GM13977 (cell line): Measurements from ENCODE around the gene SYK.
"Not testable (repeated sequence)": the region's sequence is repeated elsewhere in the genome, so short reads cannot be mapped to it uniquely, and the experiment has no call there.

Experiments
- DNase-seq: peaks from one replicate; pipeline ENCODE4 v3.0.0; 2012; ENCODE audit warnings: low spot score
- in situ Hi-C: fragments of 300-500 bp; cut with MboI; formaldehyde crosslinking; loops from one replicate; pipeline ENCODE4 v1.12.0; 2022; ENCODE audit warnings: low sequenced_read_pairs, low pct_unique_long_range_greater_than_20kb, mixed read lengths, inconsistent platforms; ENCODE audit not compliant: unreplicated experiment
- TF ChIP-seq, protein P1 (sequence below): IDR thresholded peaks from 2 replicates; pipeline ENCODE4 v1.5.1; 2012; ENCODE audit warnings: mild to moderate bottlenecking, control low read depth; ENCODE audit not compliant: insufficient read depth; ENCODE audit errors: extremely low read depth, missing control alignments

Gene SYK

DNA sequence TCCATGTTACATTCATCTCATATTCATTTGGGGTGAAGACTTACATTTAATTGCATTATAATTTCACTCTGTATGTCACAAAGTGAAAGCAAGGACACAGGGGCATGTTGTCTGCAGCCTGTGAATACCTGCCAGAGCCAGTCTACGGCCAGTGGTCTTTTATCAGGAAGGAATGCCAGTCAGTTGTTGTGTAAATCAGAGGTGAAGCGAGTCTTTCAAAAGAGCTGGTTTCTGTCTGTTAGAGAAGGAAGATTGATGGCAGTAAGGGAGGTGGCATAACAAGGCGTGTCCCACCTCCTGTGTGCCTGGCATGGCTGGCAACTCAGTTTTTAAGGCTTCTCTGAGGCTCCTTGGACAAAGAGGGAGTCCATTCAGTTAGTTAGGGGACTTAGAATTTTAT is 18.1 kb upstream of the SYK start:
- TF ChIP-seq, protein P1, sequence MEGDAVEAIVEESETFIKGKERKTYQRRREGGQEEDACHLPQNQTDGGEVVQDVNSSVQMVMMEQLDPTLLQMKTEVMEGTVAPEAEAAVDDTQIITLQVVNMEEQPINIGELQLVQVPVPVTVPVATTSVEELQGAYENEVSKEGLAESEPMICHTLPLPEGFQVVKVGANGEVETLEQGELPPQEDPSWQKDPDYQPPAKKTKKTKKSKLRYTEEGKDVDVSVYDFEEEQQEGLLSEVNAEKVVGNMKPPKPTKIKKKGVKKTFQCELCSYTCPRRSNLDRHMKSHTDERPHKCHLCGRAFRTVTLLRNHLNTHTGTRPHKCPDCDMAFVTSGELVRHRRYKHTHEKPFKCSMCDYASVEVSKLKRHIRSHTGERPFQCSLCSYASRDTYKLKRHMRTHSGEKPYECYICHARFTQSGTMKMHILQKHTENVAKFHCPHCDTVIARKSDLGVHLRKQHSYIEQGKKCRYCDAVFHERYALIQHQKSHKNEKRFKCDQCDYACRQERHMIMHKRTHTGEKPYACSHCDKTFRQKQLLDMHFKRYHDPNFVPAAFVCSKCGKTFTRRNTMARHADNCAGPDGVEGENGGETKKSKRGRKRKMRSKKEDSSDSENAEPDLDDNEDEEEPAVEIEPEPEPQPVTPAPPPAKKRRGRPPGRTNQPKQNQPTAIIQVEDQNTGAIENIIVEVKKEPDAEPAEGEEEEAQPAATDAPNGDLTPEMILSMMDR: no peak
- no peak for DNase-seq
- in situ Hi-C loops: no loop called here

DNA sequence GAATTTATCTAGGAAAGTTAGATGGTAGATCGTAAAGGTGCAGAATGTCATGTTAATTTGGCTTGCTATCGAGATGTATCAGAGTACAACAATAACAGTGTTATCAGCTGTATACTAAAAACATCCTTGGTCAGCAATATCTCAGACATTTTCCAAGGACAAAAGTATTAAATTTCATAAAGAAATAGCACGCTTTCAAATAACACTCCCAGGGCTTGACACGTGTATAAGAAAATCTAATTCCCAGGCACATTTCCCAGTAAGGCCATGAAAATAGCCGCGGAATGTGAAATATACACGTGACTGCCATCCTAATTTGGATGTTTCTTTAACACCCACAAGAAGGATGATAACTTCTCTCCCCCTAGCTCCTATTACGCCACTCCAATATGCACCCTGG is 17.7 kb upstream of the SYK start:
- no peak for DNase-seq
- in situ Hi-C loops: no loop called here
- TF ChIP-seq, protein P1: no peak

DNA sequence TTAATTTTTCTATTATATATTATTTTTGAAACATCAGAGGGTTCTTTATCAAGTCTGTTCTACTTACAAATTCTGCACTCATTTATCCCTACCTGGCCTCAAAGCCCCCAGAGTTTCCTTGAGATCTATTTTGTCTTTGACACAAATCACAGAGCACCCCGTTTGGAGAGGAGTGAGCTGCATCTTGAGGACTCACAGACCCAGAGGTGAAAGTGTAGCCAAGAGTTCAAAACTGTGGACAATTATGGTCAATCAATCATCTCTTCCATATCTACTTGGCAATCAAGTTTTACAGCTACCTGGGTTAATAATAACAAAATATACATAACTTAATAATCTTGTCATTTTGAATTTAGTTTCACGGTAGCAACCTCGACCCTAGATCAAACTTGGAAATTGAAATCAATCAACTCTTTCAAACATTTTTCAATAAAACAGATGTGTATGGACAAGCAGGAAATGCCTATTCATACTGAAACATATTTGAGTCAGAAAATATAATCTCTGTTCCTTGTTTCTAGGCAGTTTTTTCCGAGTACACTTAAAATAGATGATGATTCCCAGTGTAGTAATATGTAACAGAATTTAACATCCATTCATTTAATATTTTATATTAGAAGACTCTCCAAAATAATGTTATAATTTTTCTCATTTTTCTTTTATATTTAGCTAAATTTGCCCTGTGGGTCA is 13.7 kb upstream of the SYK start:
- in situ Hi-C loops: no loop called here
- TF ChIP-seq, protein P1: no peak
- DNase-seq: no peak

DNA sequence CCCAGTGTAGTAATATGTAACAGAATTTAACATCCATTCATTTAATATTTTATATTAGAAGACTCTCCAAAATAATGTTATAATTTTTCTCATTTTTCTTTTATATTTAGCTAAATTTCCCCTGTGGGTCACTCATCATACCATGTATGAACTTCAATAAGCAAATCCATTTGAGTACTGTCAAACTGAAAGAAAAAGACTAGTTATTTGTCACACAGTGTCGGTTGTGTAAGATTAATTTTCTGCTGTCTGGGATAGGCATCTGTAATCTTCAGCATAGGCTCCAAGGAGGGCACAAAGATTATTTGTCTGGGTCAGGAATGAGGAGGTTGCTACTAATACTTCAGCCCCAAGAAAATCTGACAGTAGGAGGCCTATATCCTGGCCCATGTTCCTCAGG is 13.1 kb upstream of the SYK start:
- in situ Hi-C loops, DNase-seq: not testable (repeated sequence)

DNA sequence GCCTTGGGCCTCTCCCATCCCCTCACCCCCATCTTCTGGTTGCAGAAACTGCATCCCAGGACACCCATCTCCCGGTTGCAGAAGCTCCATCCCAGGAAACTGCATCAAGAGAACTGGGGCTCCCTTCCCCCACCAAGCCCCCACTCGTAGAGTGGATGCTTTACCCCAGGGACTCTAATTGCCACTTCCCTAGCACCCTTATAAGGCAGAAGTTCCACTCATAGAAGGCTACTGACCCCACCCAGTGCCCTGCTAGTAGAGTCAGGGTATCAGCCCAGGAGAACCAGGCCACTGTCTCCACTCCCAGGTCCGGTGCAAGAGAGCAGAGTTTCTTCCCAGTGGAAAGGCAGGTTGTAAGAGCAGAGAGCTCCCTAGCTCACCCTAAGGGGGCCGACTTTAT is 12.2 kb upstream of the SYK start:
- TF ChIP-seq, protein P1: no peak
- no peak for DNase-seq
- in situ Hi-C loops: no loop called here

DNA sequence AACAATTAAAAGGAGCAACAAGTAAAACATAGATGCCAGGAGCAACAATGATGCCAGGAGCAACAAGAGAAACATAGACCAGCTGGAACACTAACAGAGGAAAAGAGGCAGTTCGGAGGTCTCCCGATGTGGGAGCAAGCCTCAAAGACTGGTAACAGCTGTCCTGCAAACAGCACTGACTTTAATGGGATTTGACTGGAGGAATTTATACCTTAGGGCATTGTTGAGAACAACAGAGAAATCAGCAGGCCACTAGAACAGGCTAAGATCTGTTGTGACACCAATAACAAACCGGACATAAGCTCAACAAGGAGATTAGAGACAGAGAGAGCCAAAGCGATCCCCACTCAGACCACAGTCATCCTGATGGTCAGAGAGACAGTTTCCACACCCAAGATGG is 11.8 kb upstream of the SYK start:
- in situ Hi-C loops: no loop called here
- TF ChIP-seq, protein P1: no peak
- no peak for DNase-seq

DNA sequence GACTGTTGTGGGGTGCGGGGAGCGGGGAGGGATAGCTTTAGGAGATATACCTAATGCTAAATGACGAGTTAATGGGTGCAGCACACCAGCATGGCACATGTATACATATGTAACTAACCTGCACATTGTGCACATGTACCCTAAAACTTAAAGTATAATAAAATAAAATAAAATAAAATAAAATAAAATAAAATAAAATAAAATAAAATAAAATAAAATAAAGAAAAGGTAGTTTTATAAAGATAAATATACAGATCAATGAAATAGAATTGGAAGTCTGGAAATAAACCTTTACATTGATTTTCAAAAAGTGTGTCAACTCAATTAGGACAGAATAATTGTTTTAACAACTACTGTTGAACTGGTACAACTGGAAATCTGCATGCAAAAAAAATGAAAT is 8.6 kb upstream of the SYK start:
- in situ Hi-C loops, DNase-seq: not testable (repeated sequence)

DNA sequence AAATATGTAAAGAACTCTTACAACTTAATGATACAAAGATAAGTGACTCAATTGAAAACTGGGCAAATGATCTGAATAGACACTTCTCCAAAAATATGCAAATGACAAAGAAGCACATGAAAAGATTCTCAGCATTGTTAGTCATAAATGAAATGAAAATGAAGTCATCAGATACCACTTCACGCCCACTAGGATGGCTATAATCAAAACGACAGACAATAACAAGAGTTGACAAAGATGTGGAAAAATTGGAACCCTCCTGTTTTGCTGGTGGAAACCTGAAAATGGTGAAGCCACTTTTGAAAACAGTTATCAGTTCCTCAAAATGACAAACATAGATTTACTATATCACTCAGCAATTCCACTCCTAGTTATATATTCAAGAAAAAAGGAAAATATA is 7.9 kb upstream of the SYK start:
- DNase-seq: no peak
- in situ Hi-C loops: no loop called here

More for the DNA sequence above, 7.9 kb upstream of the SYK start:
- TF ChIP-seq, protein P1: no peak
